Colonic mucosa (tissue), 4 donors: Measurements from ENCODE around the gene ACTL7B. TPM values are rescaled to one million over a fixed set of nuclear protein-coding genes. Genes with fewer than 3 reads are reported as not detected.

Experiments
- DNase-seq: peaks from one replicate; pipeline ENCODE4 v3.0.0-alpha.2; 2020
- H3K27ac ChIP-seq: fragments of 200-600 bp; one replicate; pipeline ENCODE4 v1.8.0; 2021
- H3K27me3 ChIP-seq: fragments of 200-600 bp; one replicate; pipeline ENCODE4 v1.8.0; 2021
- H3K36me3 ChIP-seq: fragments of 200-600 bp; one replicate; pipeline ENCODE4 v1.8.0; 2021
- H3K4me1 ChIP-seq: fragments of 200-600 bp; one replicate; pipeline ENCODE4 v1.8.0; 2021; ENCODE audit warnings: mild to moderate bottlenecking
- H3K4me3 ChIP-seq: fragments of 200-600 bp; one replicate; pipeline ENCODE4 v1.8.0; 2021
- H3K9ac ChIP-seq, 2 donors: one replicate each; pipeline ENCODE4 v1.7.0; 2013; ENCODE audit warnings: control low read depth in 2 of 2, low read depth in 2 of 2, low read length in 2 of 2
- H3K9me3 ChIP-seq: fragments of 200-600 bp; one replicate; pipeline ENCODE4 v1.8.0; 2021
- intact Hi-C: fragments of 100-400 bp; cut with DNase I; formaldehyde crosslinking; loops from one replicate; pipeline ENCODE4 v1.14.1; 2022
- total RNA-seq, 2 donors: library from RNA; stranded (reverse); fragmentation: NEBNext Ultra II Directional in 1 of 2; extraction: Animal tissue kit (Norgen Biotek cat#: 25700) in 1 of 2; gene quantifications; one replicate each; pipeline ENCODE4 v1.2.1, GENCODE V29; 2021
- TF ChIP-seq, protein P1 (sequence below): fragments of 200-600 bp; IDR thresholded peaks from one replicate; pipeline ENCODE4 v1.8.0; 2022; ENCODE audit warnings: antibody characterized with exemption, mild to moderate bottlenecking
- donor health status: healthy.
- donor health status: DM: no; HTN: no; CAD: no.
- donor health status: DM: no; HTN: no; CAD: no.

The ACTL7B gene
- total RNA-seq, 2 donors from 2014 or later, result not detected

- H3K9ac ChIP-seq, result no peak overlapping the region
- DNase-seq, result no peak
- intact Hi-C loops, result no loop called here
Observed at GRCh38 chr9:108838017-108838416, 17.8 kb downstream of the ACTL7B start.

GRCh38 chr9:108837530-108837929, 18.3 kb downstream of the ACTL7B start:
- Histone ChIP-seq H3K9me3 (no peaks in the 10 kb centered on the region), H3K27ac (no peak overlapping the region), H3K9ac (no peak overlapping the region), H3K27me3 (no peaks in the 10 kb centered on the region), H3K4me3 (no peak overlapping the region), H3K4me1 (no peaks in the 10 kb centered on the region), H3K36me3 (no peaks in the 10 kb centered on the region)
- DNase-seq, result no peak
- intact Hi-C loops, result no loop called here
- TF ChIP-seq, protein P1, sequence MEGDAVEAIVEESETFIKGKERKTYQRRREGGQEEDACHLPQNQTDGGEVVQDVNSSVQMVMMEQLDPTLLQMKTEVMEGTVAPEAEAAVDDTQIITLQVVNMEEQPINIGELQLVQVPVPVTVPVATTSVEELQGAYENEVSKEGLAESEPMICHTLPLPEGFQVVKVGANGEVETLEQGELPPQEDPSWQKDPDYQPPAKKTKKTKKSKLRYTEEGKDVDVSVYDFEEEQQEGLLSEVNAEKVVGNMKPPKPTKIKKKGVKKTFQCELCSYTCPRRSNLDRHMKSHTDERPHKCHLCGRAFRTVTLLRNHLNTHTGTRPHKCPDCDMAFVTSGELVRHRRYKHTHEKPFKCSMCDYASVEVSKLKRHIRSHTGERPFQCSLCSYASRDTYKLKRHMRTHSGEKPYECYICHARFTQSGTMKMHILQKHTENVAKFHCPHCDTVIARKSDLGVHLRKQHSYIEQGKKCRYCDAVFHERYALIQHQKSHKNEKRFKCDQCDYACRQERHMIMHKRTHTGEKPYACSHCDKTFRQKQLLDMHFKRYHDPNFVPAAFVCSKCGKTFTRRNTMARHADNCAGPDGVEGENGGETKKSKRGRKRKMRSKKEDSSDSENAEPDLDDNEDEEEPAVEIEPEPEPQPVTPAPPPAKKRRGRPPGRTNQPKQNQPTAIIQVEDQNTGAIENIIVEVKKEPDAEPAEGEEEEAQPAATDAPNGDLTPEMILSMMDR, result no peak

More at GRCh38 chr9:108838017-108838416, 17.8 kb downstream of the ACTL7B start:
- Histone ChIP-seq H3K36me3 (no peaks in the 10 kb centered on the region), H3K27ac (no peak overlapping the region), H3K9me3 (no peaks in the 10 kb centered on the region), H3K4me3 (no peak overlapping the region), H3K4me1 (no peaks in the 10 kb centered on the region), H3K27me3 (no peaks in the 10 kb centered on the region)
- TF ChIP-seq, protein P1, result no peak

- Histone ChIP-seq H3K4me3 (no peak overlapping the region), H3K4me1 (no peaks in the 10 kb centered on the region), H3K9me3 (no peaks in the 10 kb centered on the region), H3K27me3 (no peaks in the 10 kb centered on the region), H3K27ac (no peak overlapping the region), H3K36me3 (no peaks in the 10 kb centered on the region), H3K9ac (no peak overlapping the region)
- intact Hi-C loops, result no loop called here
- DNase-seq, result no peak
- TF ChIP-seq, protein P1, result no peak
Observed at GRCh38 chr9:108836781-108837180, 19.0 kb downstream of the ACTL7B start.

- no peak overlapping the region for H3K4me3 ChIP-seq
- DNase-seq, result no peak
- H3K9me3 ChIP-seq, result no peaks in the 10 kb centered on the region
- TF ChIP-seq, protein P1, result no peak
- intact Hi-C loops, result no loop called here
- H3K36me3 ChIP-seq, result no peaks in the 10 kb centered on the region
- no peak overlapping the region for H3K9ac ChIP-seq
- no peak overlapping the region for H3K27ac ChIP-seq
- H3K4me1 ChIP-seq, result no peaks in the 10 kb centered on the region
- H3K27me3 ChIP-seq, result no peaks in the 10 kb centered on the region
Observed at GRCh38 chr9:108836319-108836718, 19.5 kb downstream of the ACTL7B start.

GRCh38 chr9:108835831-108836230, 20.0 kb downstream of the ACTL7B start:
- TF ChIP-seq, protein P1, result no peak
- Histone ChIP-seq H3K4me3 (no peak overlapping the region), H3K27me3 (no peaks in the 10 kb centered on the region), H3K9me3 (no peaks in the 10 kb centered on the region), H3K27ac (no peak overlapping the region), H3K4me1 (no peaks in the 10 kb centered on the region), H3K9ac (no peak overlapping the region), H3K36me3 (no peaks in the 10 kb centered on the region)
- intact Hi-C loops, result no loop called here
- DNase-seq, result no peak
